ENCODE data around the gene ZNF407.

The ZNF407 gene

GRCh38 chr18:74635224-74635975, 37.7 kb downstream of the ZNF407 start:
- H3K4me3 ChIP-seq (replicated peaks; ENCODE audit: insufficient read depth, low read length) = no peak overlapping the region
- DNase-seq (ENCODE audit: low read depth in 1 of 2, low spot score in 1 of 2) = no peak
- no peaks in the 10 kb centered on the region for H3K27me3 ChIP-seq (ENCODE audit: insufficient read depth, poor library complexity, severe bottlenecking)
- TF ChIP-seq GABPA (IDR thresholded peaks at IDR 0.05; ENCODE audit: low read depth) = no peak
- no peak for TF ChIP-seq REST (IDR thresholded peaks at IDR 0.05; ENCODE audit: insufficient replicate concordance, low read depth)
- no peak for TF ChIP-seq CTCF (IDR thresholded peaks at IDR 0.05; ENCODE audit: insufficient read depth, low read length)
- no peak for TF ChIP-seq POLR2AphosphoS5 (IDR thresholded peaks at IDR 0.05; ENCODE audit: low read depth)
- TF ChIP-seq SPI1 (IDR thresholded peaks at IDR 0.05; ENCODE audit: borderline replicate concordance, low read depth) = no peak
- no peak overlapping the region for H3K27ac ChIP-seq (replicated peaks)

- no peak overlapping the region for H3K27ac ChIP-seq (replicated peaks)
- H3K27me3 ChIP-seq (ENCODE audit: insufficient read depth, poor library complexity, severe bottlenecking) = no peaks in the 10 kb centered on the region
- TF ChIP-seq SPI1 (IDR thresholded peaks at IDR 0.05; ENCODE audit: borderline replicate concordance, low read depth) (no peak), GABPA (IDR thresholded peaks at IDR 0.05; ENCODE audit: low read depth) (no peak), CTCF (IDR thresholded peaks at IDR 0.05; ENCODE audit: insufficient read depth, low read length) (no peak), REST (IDR thresholded peaks at IDR 0.05; ENCODE audit: insufficient replicate concordance, low read depth) (no peak), POLR2AphosphoS5 (IDR thresholded peaks at IDR 0.05; ENCODE audit: low read depth) (no peak)
- H3K4me3 ChIP-seq (replicated peaks; ENCODE audit: insufficient read depth, low read length) = no peak overlapping the region
- no peak for DNase-seq (ENCODE audit: low read depth in 1 of 2, low spot score in 1 of 2)
These were observed 39.4 kb downstream of the ZNF407 start for GRCh38 chr18:74637070-74637469.

GRCh38 chr18:74638210-74638609, 40.5 kb downstream of the ZNF407 start:
- Histone ChIP-seq H3K27me3 (ENCODE audit: insufficient read depth, poor library complexity, severe bottlenecking) (no peaks in the 10 kb centered on the region), H3K4me3 (replicated peaks; ENCODE audit: insufficient read depth, low read length) (no peak overlapping the region), H3K27ac (replicated peaks) (no peak overlapping the region)
- TF ChIP-seq CTCF (IDR thresholded peaks at IDR 0.05; ENCODE audit: insufficient read depth, low read length) = no peak
- no peak for DNase-seq (ENCODE audit: low read depth in 1 of 2, low spot score in 1 of 2)

GRCh38 chr18:74644713-74645112, 47.0 kb downstream of the ZNF407 start:
- no peak for DNase-seq (ENCODE audit: low read depth in 1 of 2, low spot score in 1 of 2)
- Histone ChIP-seq H3K27me3 (ENCODE audit: insufficient read depth, poor library complexity, severe bottlenecking) (no peaks in the 10 kb centered on the region), H3K27ac (replicated peaks) (no peak overlapping the region), H3K4me3 (replicated peaks; ENCODE audit: insufficient read depth, low read length) (no peak overlapping the region)
- TF ChIP-seq SPI1 (IDR thresholded peaks at IDR 0.05; ENCODE audit: borderline replicate concordance, low read depth) (no peak), REST (IDR thresholded peaks at IDR 0.05; ENCODE audit: insufficient replicate concordance, low read depth) (no peak), GABPA (IDR thresholded peaks at IDR 0.05; ENCODE audit: low read depth) (no peak), CTCF (IDR thresholded peaks at IDR 0.05; ENCODE audit: insufficient read depth, low read length) (no peak), POLR2AphosphoS5 (IDR thresholded peaks at IDR 0.05; ENCODE audit: low read depth) (no peak)
